COLO829 (cell line): Measurements from ENCODE around the gene PPP3R1.
A peak's percentile ranks its signal among the peaks of the same experiment; 100 is the strongest.
"Not testable (repeated sequence)": the region's sequence is repeated elsewhere in the genome, so short reads cannot be mapped to it uniquely, and the experiment has no call there.

ENCODE experiments used
- DNase-seq: peaks from one replicate; pipeline ENCODE4 v3.0.0; 2012; ENCODE audit warnings: low spot score

PPP3R1 gene

DNA sequence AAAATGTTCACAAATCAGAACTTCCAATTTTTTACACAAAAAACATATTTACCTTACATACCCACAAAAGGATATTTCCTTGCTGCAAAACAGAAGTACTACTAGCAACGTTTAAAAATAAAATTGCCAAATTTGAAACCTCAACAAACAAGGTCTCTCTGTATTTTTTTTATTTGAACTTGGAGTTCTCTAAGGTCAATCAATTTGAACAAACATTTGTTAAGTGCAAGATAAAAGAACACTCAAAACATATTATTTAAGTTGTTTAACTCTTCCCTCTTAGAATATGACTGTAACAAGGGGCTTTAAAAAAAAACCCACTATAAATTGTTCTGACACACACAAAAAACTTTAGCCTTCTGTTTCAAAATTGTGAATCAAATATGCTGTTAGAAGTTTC is 65.0 kb downstream of the PPP3R1 start:
- DNase-seq, result no peak

- peak; percentile 27 for DNase-seq
Observed at GRCh38 chr2:68185541-68186164, 66.7 kb downstream of the PPP3R1 start.

- no peak for DNase-seq
Observed at GRCh38 chr2:68182902-68183301, 69.4 kb downstream of the PPP3R1 start.

- DNase-seq, result no peak
Observed at GRCh38 chr2:68178954-68179627, 73.2 kb downstream of the PPP3R1 start.

DNA sequence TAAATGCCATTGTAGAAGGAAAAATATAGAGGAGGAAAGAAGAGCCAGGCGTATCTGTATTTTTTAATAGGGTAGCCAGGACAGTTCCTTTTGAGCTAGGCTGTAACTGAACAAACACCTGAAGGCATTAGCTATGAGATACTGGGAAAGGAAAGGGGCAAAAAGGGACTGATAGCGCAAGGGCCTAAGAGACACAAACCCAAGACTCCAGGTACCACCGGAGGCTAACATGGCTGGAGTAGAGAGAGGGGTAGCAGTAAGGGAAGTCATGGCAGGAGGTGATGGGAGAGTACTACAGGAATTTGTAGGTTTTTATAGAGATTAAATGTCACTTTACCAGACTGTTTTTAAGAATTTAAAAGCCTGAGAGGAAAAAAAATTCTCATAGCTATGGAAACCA is 73.9 kb downstream of the PPP3R1 start:
- no peak for DNase-seq

- no peak for DNase-seq
Observed at GRCh38 chr2:68177541-68177940, 74.8 kb downstream of the PPP3R1 start.

GRCh38 chr2:68176657-68177056 is 75.7 kb downstream of the PPP3R1 start:
- no peak for DNase-seq

DNA sequence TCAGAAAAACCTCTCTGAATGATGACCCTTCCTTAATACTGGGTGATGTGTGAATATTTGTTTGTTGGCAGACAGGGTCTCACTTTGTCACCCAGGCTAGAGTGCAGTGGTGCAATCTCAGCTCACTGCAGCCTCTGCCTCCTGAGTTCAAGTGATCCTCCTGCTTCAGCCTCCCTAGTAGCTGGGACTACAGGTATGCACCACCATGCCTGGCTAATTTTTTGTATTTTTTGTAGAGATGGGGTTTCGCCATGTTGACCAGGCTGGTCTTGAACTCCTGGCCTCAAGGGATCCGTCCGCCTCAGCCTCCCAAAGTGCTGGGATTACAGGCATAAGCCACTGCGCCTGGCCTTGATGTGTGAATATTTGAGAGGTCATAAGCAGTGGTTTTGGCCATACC is 77.1 kb downstream of the PPP3R1 start:
- not testable (repeated sequence) for DNase-seq

GRCh38 chr2:68172990-68173700 is 79.2 kb downstream of the PPP3R1 start:
- no peak for DNase-seq

DNA sequence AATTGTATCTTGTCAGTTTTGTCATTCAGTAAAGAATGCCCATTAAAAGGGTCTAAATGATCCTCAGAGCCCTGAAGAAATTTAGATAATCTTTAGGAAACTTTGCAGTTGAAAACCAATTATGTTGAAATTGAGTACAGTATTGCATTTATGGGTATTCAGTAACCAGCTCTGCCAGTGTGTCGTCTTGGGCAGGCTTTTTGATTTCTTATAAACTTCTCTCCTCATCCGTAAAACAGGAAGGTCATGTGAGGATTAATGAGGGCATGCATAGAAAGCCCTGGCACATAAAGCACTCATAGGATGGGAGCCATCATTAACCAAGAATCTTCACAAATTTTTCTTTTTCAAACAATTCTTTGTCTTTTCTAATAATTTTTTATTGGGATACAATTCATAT is 79.8 kb downstream of the PPP3R1 start:
- no peak for DNase-seq

- no peak for DNase-seq
Observed at GRCh38 chr2:68171684-68172083, 80.6 kb downstream of the PPP3R1 start.

DNA sequence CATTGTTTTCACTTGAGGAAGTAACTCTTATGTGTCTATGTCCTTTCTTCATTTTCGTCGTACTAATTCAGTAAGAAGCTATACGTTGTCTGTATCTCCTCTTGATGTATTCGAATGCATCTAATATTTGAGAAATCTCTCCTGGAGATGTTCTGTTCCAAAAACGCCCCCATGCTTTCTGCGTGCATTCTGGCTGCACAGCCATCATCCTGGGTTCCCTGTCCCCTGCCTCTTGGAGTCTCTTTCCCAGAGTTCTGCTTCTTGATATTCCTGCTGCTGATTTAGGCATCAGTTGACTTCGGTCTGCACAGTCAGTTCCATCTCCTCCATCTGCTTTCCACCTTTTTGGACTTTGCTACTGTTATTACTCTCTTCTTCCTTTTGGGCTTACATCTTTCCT is 81.2 kb downstream of the PPP3R1 start:
- no peak for DNase-seq

- DNase-seq, result no peak
Observed at GRCh38 chr2:68169308-68169707, 83.0 kb downstream of the PPP3R1 start.

GRCh38 chr2:68167186-68167585 is 85.1 kb downstream of the PPP3R1 start:
- DNase-seq, result no peak

DNA sequence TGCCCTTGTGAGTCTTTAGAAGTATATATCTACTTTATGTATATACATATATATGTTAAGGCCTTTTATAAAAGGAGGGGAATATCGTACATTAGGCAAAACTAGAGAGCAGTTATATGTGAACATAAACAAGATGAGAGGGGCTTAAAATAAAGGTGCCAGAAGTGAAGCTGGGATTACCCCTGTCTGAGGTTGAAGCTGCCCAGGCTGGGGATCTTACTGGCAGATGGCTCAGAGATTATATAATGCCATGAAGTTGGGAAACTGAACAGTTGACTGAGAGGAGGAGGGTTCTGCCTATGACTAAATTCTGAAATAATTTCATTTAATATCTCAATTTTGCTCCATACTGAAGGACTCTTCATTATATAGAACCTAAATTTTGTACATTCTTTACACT is 88.7 kb downstream of the PPP3R1 start:
- DNase-seq, result no peak

GRCh38 chr2:68158134-68158447 is 94.2 kb downstream of the PPP3R1 start:
- peak; percentile 12 for DNase-seq

- DNase-seq, result peak; percentile 97
Observed at GRCh38 chr2:68157402-68158133, 94.8 kb downstream of the PPP3R1 start, which contains the start of gene PNO1. Gene PNO1 (plus strand): TSS chr2:68157888. CDS start chr2:68157935, 47 bp downstream.

GRCh38 chr2:68157002-68157401 is 95.3 kb downstream of the PPP3R1 start:
- peak; percentile 13 for DNase-seq

GRCh38 chr2:68156419-68156818 is 95.9 kb downstream of the PPP3R1 start:
- DNase-seq, result no peak

- DNase-seq, result no peak
Observed at GRCh38 chr2:68155618-68156017, 96.7 kb downstream of the PPP3R1 start.

- no peak for DNase-seq
Observed at GRCh38 chr2:68152681-68153347, 99.5 kb downstream of the PPP3R1 start.

GRCh38 chr2:68151037-68151436 is 101.3 kb downstream of the PPP3R1 start:
- DNase-seq, result no peak
